HepG2 (cell line): Measurements from ENCODE around the gene KDM2B. TPM values are rescaled to one million over a fixed set of nuclear protein-coding genes. Genes with fewer than 3 reads are reported as not detected.

ENCODE experiments used
- CHD4 ChIP-seq: fragments of 200-600 bp; sonication (generic); IDR thresholded peaks from 2 replicates; pipeline ENCODE4 v1.7.0; 2017; ENCODE audit warnings: mild to moderate bottlenecking, low read length, borderline replicate concordance
- HDAC2 ChIP-seq: sonication (generic); formaldehyde crosslinking; IDR thresholded peaks from 2 replicates; pipeline ENCODE4 v1.4.0; 2020; ENCODE audit warnings: missing genetic modification reagents
- MAF1 ChIP-seq: sonication (generic); formaldehyde crosslinking; IDR thresholded peaks from 2 replicates; pipeline ENCODE4 v1.5.0; 2020; ENCODE audit warnings: missing genetic modification reagents, borderline replicate concordance
- MED1 ChIP-seq: sonication (generic); formaldehyde crosslinking; IDR thresholded peaks from 2 replicates; pipeline ENCODE4 v1.4.0; 2020; ENCODE audit warnings: missing genetic modification reagents
- PRMT3 ChIP-seq: sonication (generic); formaldehyde crosslinking; IDR thresholded peaks from 2 replicates; pipeline ENCODE4 v1.8.1; 2022; ENCODE audit warnings: low read depth, mild to moderate bottlenecking, moderate library complexity, missing genetic modification reagents, borderline replicate concordance
- PTBP1 ChIP-seq: fragments of 200-400 bp; formaldehyde crosslinking; IDR thresholded peaks from 2 replicates; pipeline ENCODE4 v1.6.1; 2018; ENCODE audit warnings: low read length, low read depth; ENCODE audit not compliant: poor library complexity, severe bottlenecking
- SIN3B ChIP-seq: fragments of 150-350 bp; IDR thresholded peaks from 2 replicates; pipeline ENCODE4 v1.6.1; 2014; ENCODE audit warnings: low read length
- SYNCRIP ChIP-seq: fragments of 200-400 bp; formaldehyde crosslinking; IDR thresholded peaks from 2 replicates; pipeline ENCODE4 v1.6.1; 2018; ENCODE audit warnings: mild to moderate bottlenecking, low read depth, low read length; ENCODE audit not compliant: insufficient read depth
- ZNF124 ChIP-seq: sonication (generic); formaldehyde crosslinking; IDR thresholded peaks from 2 replicates; pipeline ENCODE4 v1.4.0; 2020; ENCODE audit warnings: missing genetic modification reagents
- ZNF136 ChIP-seq: sonication (generic); formaldehyde crosslinking; IDR thresholded peaks from 2 replicates; pipeline ENCODE4 v1.8.1; 2022; ENCODE audit warnings: low read depth, mild to moderate bottlenecking, moderate library complexity, missing genetic modification reagents
- ZNF337 ChIP-seq: sonication (generic); formaldehyde crosslinking; IDR thresholded peaks from 2 replicates; pipeline ENCODE4 v1.5.1; 2020; ENCODE audit warnings: missing genetic modification reagents, low read depth, mild to moderate bottlenecking, borderline replicate concordance
- ZSCAN25 ChIP-seq: sonication (generic); formaldehyde crosslinking; IDR thresholded peaks from 2 replicates; pipeline ENCODE4 v1.8.0; 2022; ENCODE audit warnings: mild to moderate bottlenecking, missing genetic modification reagents
- polyA plus RNA-seq, 8 experiments: library from polyadenylated mRNA; depleted of rRNA in 3 of 8; stranded (reverse) in 7 of 8; unstranded in 1 of 8; fragments of >200 nt; fragmentation: Illumina TruSeq in 4 of 8; extraction: Trizol in 4 of 8; gene quantifications; 2 replicates each; pipeline versions ENCODE4 v1.2.1 to v1.2.3, GENCODE V29; 2011 to 2016; ENCODE audit warnings: low read depth in 4 of 8, missing spikeins in 1 of 8, mixed read lengths in 1 of 8; ENCODE audit not compliant: insufficient read depth in 1 of 8
- total RNA-seq, 5 experiments: library from RNA; depleted of rRNA; stranded (reverse); fragments of >200 nt; fragmentation: Illumina TruSeq; extraction: Trizol; gene quantifications; 2 replicates each; pipeline ENCODE4 v1.2.3, GENCODE V29; 2016; ENCODE audit warnings: low read depth in 1 of 5
- TF ChIP-seq, protein P1 (sequence below): sonication (generic); formaldehyde crosslinking; conservative IDR thresholded peaks from 2 replicates; pipeline ENCODE4 v1.4.0; 2020; ENCODE audit warnings: mild to moderate bottlenecking, missing genetic modification reagents, moderate library complexity
- TF ChIP-seq, protein P2 (sequence below): sonication (generic); formaldehyde crosslinking; IDR thresholded peaks from 2 replicates; pipeline ENCODE4 v1.4.0; 2020; ENCODE audit warnings: low read depth, mild to moderate bottlenecking, missing genetic modification reagents
- TF ChIP-seq, protein P3 (sequence below): sonication (generic); formaldehyde crosslinking; IDR thresholded peaks from 2 replicates; pipeline ENCODE4 v1.4.0; 2020; ENCODE audit warnings: low read depth, mild to moderate bottlenecking, missing genetic modification reagents
- TF ChIP-seq, protein P4 (sequence below): sonication (generic); formaldehyde crosslinking; IDR thresholded peaks from 2 replicates; pipeline ENCODE4 v1.4.0; 2020; ENCODE audit warnings: missing genetic modification reagents
- TF ChIP-seq, protein P5 (sequence below): sonication (generic); formaldehyde crosslinking; IDR thresholded peaks from 2 replicates; pipeline ENCODE4 v1.8.1; 2022; ENCODE audit warnings: mild to moderate bottlenecking, missing genetic modification reagents
- TF ChIP-seq, protein P6 (sequence below): sonication (generic); formaldehyde crosslinking; IDR thresholded peaks from 2 replicates; pipeline ENCODE4 v1.8.0; 2022; ENCODE audit warnings: missing genetic modification reagents, mild to moderate bottlenecking, borderline replicate concordance

The KDM2B gene
- total and polyA plus RNA-seq, 2 of the 13 experiments (the other 11 are each of a cell fraction or from before 2014, with no cell fraction given): 17.5 to 26.1 TPM

DNA sequence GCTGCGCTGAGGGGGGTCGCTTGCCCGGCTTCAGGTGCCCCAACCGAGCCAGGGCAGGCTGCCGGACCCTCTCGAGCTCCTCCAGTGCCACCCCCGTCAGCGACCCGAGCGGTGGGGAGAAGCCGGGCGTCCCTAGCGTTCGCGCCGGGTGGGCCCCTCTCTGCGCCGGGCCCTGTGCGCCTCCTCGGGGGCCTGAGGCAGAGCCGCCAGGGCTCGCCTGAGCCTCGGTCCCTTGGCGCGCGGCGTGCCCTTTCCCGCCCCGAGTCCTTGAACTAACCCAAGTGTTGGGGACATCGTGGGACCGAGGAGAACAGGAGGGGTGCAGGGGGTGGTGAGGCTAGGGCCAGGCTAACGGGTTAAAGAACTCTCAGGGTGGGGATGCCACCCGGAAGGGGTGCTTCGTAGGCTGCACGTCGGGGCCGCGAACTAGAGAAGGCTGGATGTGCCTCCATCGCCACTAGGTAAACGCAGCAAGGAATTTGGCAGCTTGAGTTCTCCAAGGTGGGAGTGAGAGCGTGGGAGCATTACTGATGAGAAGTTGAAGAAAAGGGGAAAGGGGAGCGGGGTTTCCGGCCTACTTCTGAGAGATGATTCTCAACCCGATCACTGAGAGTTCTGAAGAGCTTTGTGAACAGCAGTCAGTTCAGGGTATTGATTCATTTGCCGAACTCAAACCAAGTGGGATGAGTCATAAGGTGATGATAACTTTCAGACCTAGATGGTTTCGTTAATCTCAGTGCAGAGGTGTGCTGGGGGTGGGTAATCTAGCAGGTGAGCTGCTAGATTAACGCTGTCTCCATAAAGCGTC lies 180.3 kb downstream of the KDM2B start (continued):
- TF ChIP-seq, protein P1, sequence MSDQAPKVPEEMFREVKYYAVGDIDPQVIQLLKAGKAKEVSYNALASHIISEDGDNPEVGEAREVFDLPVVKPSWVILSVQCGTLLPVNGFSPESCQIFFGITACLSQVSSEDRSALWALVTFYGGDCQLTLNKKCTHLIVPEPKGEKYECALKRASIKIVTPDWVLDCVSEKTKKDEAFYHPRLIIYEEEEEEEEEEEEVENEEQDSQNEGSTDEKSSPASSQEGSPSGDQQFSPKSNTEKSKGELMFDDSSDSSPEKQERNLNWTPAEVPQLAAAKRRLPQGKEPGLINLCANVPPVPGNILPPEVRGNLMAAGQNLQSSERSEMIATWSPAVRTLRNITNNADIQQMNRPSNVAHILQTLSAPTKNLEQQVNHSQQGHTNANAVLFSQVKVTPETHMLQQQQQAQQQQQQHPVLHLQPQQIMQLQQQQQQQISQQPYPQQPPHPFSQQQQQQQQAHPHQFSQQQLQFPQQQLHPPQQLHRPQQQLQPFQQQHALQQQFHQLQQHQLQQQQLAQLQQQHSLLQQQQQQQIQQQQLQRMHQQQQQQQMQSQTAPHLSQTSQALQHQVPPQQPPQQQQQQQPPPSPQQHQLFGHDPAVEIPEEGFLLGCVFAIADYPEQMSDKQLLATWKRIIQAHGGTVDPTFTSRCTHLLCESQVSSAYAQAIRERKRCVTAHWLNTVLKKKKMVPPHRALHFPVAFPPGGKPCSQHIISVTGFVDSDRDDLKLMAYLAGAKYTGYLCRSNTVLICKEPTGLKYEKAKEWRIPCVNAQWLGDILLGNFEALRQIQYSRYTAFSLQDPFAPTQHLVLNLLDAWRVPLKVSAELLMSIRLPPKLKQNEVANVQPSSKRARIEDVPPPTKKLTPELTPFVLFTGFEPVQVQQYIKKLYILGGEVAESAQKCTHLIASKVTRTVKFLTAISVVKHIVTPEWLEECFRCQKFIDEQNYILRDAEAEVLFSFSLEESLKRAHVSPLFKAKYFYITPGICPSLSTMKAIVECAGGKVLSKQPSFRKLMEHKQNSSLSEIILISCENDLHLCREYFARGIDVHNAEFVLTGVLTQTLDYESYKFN (CRISPR knock-in tag): no peak
- TF ChIP-seq, protein P2, sequence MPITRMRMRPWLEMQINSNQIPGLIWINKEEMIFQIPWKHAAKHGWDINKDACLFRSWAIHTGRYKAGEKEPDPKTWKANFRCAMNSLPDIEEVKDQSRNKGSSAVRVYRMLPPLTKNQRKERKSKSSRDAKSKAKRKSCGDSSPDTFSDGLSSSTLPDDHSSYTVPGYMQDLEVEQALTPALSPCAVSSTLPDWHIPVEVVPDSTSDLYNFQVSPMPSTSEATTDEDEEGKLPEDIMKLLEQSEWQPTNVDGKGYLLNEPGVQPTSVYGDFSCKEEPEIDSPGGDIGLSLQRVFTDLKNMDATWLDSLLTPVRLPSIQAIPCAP (CRISPR knock-in tag): no peak
- no peak for TF ChIP-seq PTBP1
- TF ChIP-seq PRMT3 (CRISPR knock-in tag): peak; percentile 89; the same call in 1 of the 2 replicates
- TF ChIP-seq, protein P3, sequence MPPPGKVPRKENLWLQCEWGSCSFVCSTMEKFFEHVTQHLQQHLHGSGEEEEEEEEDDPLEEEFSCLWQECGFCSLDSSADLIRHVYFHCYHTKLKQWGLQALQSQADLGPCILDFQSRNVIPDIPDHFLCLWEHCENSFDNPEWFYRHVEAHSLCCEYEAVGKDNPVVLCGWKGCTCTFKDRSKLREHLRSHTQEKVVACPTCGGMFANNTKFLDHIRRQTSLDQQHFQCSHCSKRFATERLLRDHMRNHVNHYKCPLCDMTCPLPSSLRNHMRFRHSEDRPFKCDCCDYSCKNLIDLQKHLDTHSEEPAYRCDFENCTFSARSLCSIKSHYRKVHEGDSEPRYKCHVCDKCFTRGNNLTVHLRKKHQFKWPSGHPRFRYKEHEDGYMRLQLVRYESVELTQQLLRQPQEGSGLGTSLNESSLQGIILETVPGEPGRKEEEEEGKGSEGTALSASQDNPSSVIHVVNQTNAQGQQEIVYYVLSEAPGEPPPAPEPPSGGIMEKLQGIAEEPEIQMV (CRISPR knock-in tag): no peak
- TF ChIP-seq SYNCRIP: no peak
- TF ChIP-seq CHD4: no peak
- TF ChIP-seq, protein P4, sequence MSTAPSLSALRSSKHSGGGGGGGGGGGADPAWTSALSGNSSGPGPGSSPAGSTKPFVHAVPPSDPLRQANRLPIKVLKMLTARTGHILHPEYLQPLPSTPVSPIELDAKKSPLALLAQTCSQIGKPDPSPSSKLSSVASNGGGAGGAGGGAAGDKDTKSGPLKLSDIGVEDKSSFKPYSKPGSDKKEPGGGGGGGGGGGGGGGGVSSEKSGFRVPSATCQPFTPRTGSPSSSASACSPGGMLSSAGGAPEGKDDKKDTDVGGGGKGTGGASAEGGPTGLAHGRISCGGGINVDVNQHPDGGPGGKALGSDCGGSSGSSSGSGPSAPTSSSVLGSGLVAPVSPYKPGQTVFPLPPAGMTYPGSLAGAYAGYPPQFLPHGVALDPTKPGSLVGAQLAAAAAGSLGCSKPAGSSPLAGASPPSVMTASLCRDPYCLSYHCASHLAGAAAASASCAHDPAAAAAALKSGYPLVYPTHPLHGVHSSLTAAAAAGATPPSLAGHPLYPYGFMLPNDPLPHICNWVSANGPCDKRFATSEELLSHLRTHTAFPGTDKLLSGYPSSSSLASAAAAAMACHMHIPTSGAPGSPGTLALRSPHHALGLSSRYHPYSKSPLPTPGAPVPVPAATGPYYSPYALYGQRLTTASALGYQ (CRISPR knock-in tag): no peak
- TF ChIP-seq, protein P5, sequence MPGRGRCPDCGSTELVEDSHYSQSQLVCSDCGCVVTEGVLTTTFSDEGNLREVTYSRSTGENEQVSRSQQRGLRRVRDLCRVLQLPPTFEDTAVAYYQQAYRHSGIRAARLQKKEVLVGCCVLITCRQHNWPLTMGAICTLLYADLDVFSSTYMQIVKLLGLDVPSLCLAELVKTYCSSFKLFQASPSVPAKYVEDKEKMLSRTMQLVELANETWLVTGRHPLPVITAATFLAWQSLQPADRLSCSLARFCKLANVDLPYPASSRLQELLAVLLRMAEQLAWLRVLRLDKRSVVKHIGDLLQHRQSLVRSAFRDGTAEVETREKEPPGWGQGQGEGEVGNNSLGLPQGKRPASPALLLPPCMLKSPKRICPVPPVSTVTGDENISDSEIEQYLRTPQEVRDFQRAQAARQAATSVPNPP: no peak
- TF ChIP-seq MED1 (CRISPR knock-in tag): no peak
- no peak for TF ChIP-seq HDAC2 (CRISPR knock-in tag)
- no peak for TF ChIP-seq ZSCAN25
- TF ChIP-seq ZNF136 (CRISPR knock-in tag): no peak
- no peak; the same call in 1 of the 2 replicates for TF ChIP-seq SIN3B
- TF ChIP-seq ZNF124 (CRISPR knock-in tag): no peak
- TF ChIP-seq ZNF337: peak; percentile 34; the same call in 1 of the 2 replicates
- TF ChIP-seq MAF1: no peak
- TF ChIP-seq, protein P6, sequence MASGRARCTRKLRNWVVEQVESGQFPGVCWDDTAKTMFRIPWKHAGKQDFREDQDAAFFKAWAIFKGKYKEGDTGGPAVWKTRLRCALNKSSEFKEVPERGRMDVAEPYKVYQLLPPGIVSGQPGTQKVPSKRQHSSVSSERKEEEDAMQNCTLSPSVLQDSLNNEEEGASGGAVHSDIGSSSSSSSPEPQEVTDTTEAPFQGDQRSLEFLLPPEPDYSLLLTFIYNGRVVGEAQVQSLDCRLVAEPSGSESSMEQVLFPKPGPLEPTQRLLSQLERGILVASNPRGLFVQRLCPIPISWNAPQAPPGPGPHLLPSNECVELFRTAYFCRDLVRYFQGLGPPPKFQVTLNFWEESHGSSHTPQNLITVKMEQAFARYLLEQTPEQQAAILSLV (CRISPR knock-in tag): no peak
